ENCODE measurements around the gene SLC44A4.

The SLC44A4 gene

GRCh38 chr6:31878726-31879125 is at the start of gene SLC44A4:
Gene SLC44A4, minus strand, starts transcription at chr6:31878997. Its CDS starts 17 bp downstream, at chr6:31878980.
- no peaks in the 10 kb centered on the region for H3K4me1 Mint-ChIP-seq
- no peaks in the 10 kb centered on the region for H3K27me3 Mint-ChIP-seq (ENCODE audit: low read depth)
- peaks cover 33% of the 10 kb centered on the region for H3K36me3 Mint-ChIP-seq (ENCODE audit: low read depth)
- no peak for TF ChIP-seq CTCF (IDR thresholded peaks at IDR 0.05; ENCODE audit: unreplicated experiment in 3 of 3)
- H3K27ac Mint-ChIP-seq: peak within 1 kb of the TSS; percentile 58 to 93 (median 88)
- H3K4me3 Mint-ChIP-seq: peak within 1 kb of the TSS; percentile 24 to 74 (median 60)
- no peaks in the 10 kb centered on the region for H3K9me3 Mint-ChIP-seq

- no peaks in the 10 kb centered on the region for H3K9me3 Mint-ChIP-seq
- H3K36me3 Mint-ChIP-seq (ENCODE audit: low read depth): no peaks in the 10 kb centered on the region
- no peak overlapping the region for H3K27ac Mint-ChIP-seq
Observed at GRCh38 chr6:31928672-31928939, 49.8 kb upstream of the SLC44A4 start.

GRCh38 chr6:31927863-31928671 is 49.3 kb upstream of the SLC44A4 start:
- Mint-ChIP-seq H3K9me3 (no peaks in the 10 kb centered on the region), H3K27ac (peak overlapping the region in 1 of 3 experiments; percentile 51), H3K36me3 (ENCODE audit: low read depth) (no peaks in the 10 kb centered on the region), H3K4me3 (peak overlapping the region in 1 of 3 experiments; percentile 4), H3K27me3 (ENCODE audit: low read depth) (peaks cover 6% of the 10 kb centered on the region), H3K4me1 (peaks cover 10% of the 10 kb centered on the region)
- no peak for TF ChIP-seq CTCF (IDR thresholded peaks at IDR 0.05; ENCODE audit: unreplicated experiment in 3 of 3)

More at GRCh38 chr6:31928672-31928939, 49.8 kb upstream of the SLC44A4 start:
- TF ChIP-seq CTCF (IDR thresholded peaks at IDR 0.05; ENCODE audit: unreplicated experiment in 3 of 3): no peak
- Mint-ChIP-seq H3K27me3 (ENCODE audit: low read depth) (peaks cover 6% of the 10 kb centered on the region), H3K4me1 (peaks cover 10% of the 10 kb centered on the region), H3K4me3 (no peak overlapping the region)

- TF ChIP-seq CTCF (IDR thresholded peaks at IDR 0.05; ENCODE audit: unreplicated experiment in 3 of 3): no peak
- Mint-ChIP-seq H3K4me3 (peak within 1 kb of the TSS in 1 of 3 experiments; percentile 4), H3K9me3 (no peaks in the 10 kb centered on the region), H3K4me1 (peaks cover 10% of the 10 kb centered on the region), H3K36me3 (ENCODE audit: low read depth) (no peaks in the 10 kb centered on the region), H3K27ac (peak within 1 kb of the TSS in 1 of 3 experiments; percentile 51), H3K27me3 (ENCODE audit: low read depth) (peaks cover 6% of the 10 kb centered on the region)
Observed at GRCh38 chr6:31927242-31927862, 48.6 kb upstream of the SLC44A4 start, which contains the start of gene C2. Gene C2, plus strand, starts transcription at chr6:31927717. Its CDS starts 36 bp downstream, at chr6:31927753.

- Mint-ChIP-seq H3K36me3 (ENCODE audit: low read depth) (no peaks in the 10 kb centered on the region), H3K27ac (no peak overlapping the region), H3K4me3 (no peak overlapping the region), H3K27me3 (ENCODE audit: low read depth) (no peaks in the 10 kb centered on the region), H3K9me3 (no peaks in the 10 kb centered on the region), H3K4me1 (peaks cover 4% of the 10 kb centered on the region)
- no peak for TF ChIP-seq CTCF (IDR thresholded peaks at IDR 0.05; ENCODE audit: unreplicated experiment in 3 of 3)
Observed at GRCh38 chr6:31922942-31923341, 44.1 kb upstream of the SLC44A4 start.
